Smooth muscle cell (in vitro differentiated cells): ENCODE measurements around the gene ERBB4. TPM values are rescaled to one million over a fixed set of nuclear protein-coding genes. Genes with fewer than 3 reads are reported as not detected.

Experiments
- DNase-seq: peaks from one replicate; lab custom pipeline; 2025; ENCODE audit not compliant: unreplicated experiment; lab: John Stamatoyannopoulos, UW
- H2AFZ ChIP-seq: fragments of 200-600 bp; sonication (generic); 2 replicates; pipeline ENCODE4 v1.6.0; 2016; ENCODE audit warnings: antibody characterized with exemption, low read depth, mild to moderate bottlenecking
- H3F3A ChIP-seq: fragments of 200-600 bp; sonication (generic); 2 replicates; pipeline ENCODE4 v1.6.0; 2017; ENCODE audit warnings: antibody characterized with exemption, low read depth
- H3K27ac ChIP-seq: fragments of 200-600 bp; sonication (generic); 2 replicates; pipeline ENCODE4 v1.5.1; 2016; ENCODE audit warnings: low read depth, mild to moderate bottlenecking
- H3K27me3 ChIP-seq: fragments of 200-600 bp; sonication (generic); 2 replicates; pipeline ENCODE4 v1.6.1; 2016; ENCODE audit warnings: low read depth, mild to moderate bottlenecking
- H3K36me3 ChIP-seq: fragments of 200-600 bp; sonication (generic); 2 replicates; pipeline ENCODE4 v1.5.1; 2016; ENCODE audit warnings: low read depth
- H3K4me1 ChIP-seq: fragments of 200-600 bp; sonication (generic); 2 replicates; pipeline ENCODE4 v1.5.1; 2016; ENCODE audit warnings: low read depth
- H3K4me2 ChIP-seq: fragments of 200-600 bp; sonication (generic); 2 replicates; pipeline ENCODE4 v1.6.0; 2016; ENCODE audit warnings: mild to moderate bottlenecking
- H3K4me3 ChIP-seq: fragments of 200-600 bp; sonication (generic); 2 replicates; pipeline ENCODE4 v1.5.1; 2016; ENCODE audit warnings: mild to moderate bottlenecking
- H3K79me2 ChIP-seq: fragments of 200-600 bp; sonication (generic); 2 replicates; pipeline ENCODE4 v1.6.0; 2016; ENCODE audit warnings: low read depth, mild to moderate bottlenecking
- H3K9ac ChIP-seq: fragments of 200-600 bp; sonication (generic); 2 replicates; pipeline ENCODE4 v1.6.0; 2016; ENCODE audit warnings: low read depth
- H3K9me3 ChIP-seq: fragments of 200-600 bp; sonication (generic); replicated peaks from 2 replicates; pipeline ENCODE4 v1.5.1; 2016; ENCODE audit warnings: low read depth
- H4K20me1 ChIP-seq: fragments of 200-600 bp; sonication (generic); 2 replicates; pipeline ENCODE4 v1.6.0; 2016; ENCODE audit warnings: low read depth
- CTCF ChIP-seq: fragments of 200-600 bp; sonication (generic); IDR thresholded peaks from 2 replicates; pipeline ENCODE4 v1.5.1; 2017; ENCODE audit warnings: borderline replicate concordance, mild to moderate bottlenecking, antibody characterized with exemption; ENCODE audit not compliant: insufficient read depth, poor library complexity, severe bottlenecking
- WGBS: methylation state at CpG from one replicate; pipeline ENCODE4 v1.1.7; 2016; ENCODE audit warnings: low lambda C conversion rate; 5-methylcytosine and 5-hydroxymethylcytosine counted together
- polyA plus RNA-seq: library from polyadenylated mRNA; unstranded; fragments of >200 nt; fragmentation: Nextera tagmentation; extraction: Ambion mirVana; gene quantifications from 2 replicates; pipeline ENCODE4 v1.2.1, GENCODE V29; 2016
- total RNA-seq: library from RNA; depleted of rRNA; stranded (reverse); fragments of >200 nt; gene quantifications from 2 replicates; pipeline ENCODE4 v1.2.3, GENCODE V29; 2014

The ERBB4 gene
- total and polyA plus RNA-seq, 2 experiments from 2014 or later, result 0.67 TPM; not detected in 1

- no peak for DNase-seq
- Histone ChIP-seq H3K27me3 (no peaks in the 10 kb centered on the region), H3K27ac (no peak overlapping the region), H3F3A (no peaks in the 10 kb centered on the region), H4K20me1 (no peaks in the 10 kb centered on the region), H3K4me3 (no peak overlapping the region), H3K79me2 (no peaks in the 10 kb centered on the region), H2AFZ (no peak overlapping the region), H3K4me2 (no peak overlapping the region), H3K36me3 (no peaks in the 10 kb centered on the region), H3K4me1 (no peaks in the 10 kb centered on the region), H3K9ac (no peak overlapping the region), H3K9me3 (no peaks in the 10 kb centered on the region)
- 82% methylated on average over 4 of the region's 4 CpGs for WGBS
- TF ChIP-seq CTCF, result no peak
These were observed 130.1 kb downstream of the ERBB4 start for GRCh38 chr2:212408524-212408923.

- Histone ChIP-seq H3K9me3 (no peaks in the 10 kb centered on the region), H3K4me2 (no peak overlapping the region), H3F3A (no peaks in the 10 kb centered on the region), H3K4me3 (no peak overlapping the region), H2AFZ (no peak overlapping the region), H3K27me3 (no peaks in the 10 kb centered on the region), H3K27ac (no peak overlapping the region), H3K79me2 (no peaks in the 10 kb centered on the region), H3K36me3 (no peaks in the 10 kb centered on the region), H3K9ac (no peak overlapping the region), H3K4me1 (no peaks in the 10 kb centered on the region), H4K20me1 (no peaks in the 10 kb centered on the region)
- DNase-seq, result no peak
- TF ChIP-seq CTCF, result no peak
- 87% methylated on average over 1 of the region's 1 CpG for WGBS
These were observed 131.9 kb downstream of the ERBB4 start for GRCh38 chr2:212406716-212407115.

GRCh38 chr2:212402316-212402715 lies 136.3 kb downstream of the ERBB4 start:
- DNase-seq, result no peak
- H3K4me1 ChIP-seq, result no peaks in the 10 kb centered on the region
- H3K9ac ChIP-seq, result no peak overlapping the region
- no peaks in the 10 kb centered on the region for H4K20me1 ChIP-seq
- H3F3A ChIP-seq, result no peaks in the 10 kb centered on the region
- 89% methylated on average over 4 of the region's 4 CpGs for WGBS
- no peaks in the 10 kb centered on the region for H3K27me3 ChIP-seq
- H2AFZ ChIP-seq, result no peak overlapping the region
- H3K4me3 ChIP-seq, result no peak overlapping the region
- no peaks in the 10 kb centered on the region for H3K79me2 ChIP-seq
- no peak for TF ChIP-seq CTCF
- H3K4me2 ChIP-seq, result no peak overlapping the region
- no peaks in the 10 kb centered on the region for H3K36me3 ChIP-seq
- H3K9me3 ChIP-seq, result no peaks in the 10 kb centered on the region
- H3K27ac ChIP-seq, result no peak overlapping the region

GRCh38 chr2:212398316-212398715 lies 140.3 kb downstream of the ERBB4 start:
- no peak overlapping the region for H2AFZ ChIP-seq
- H3K4me3 ChIP-seq, result no peak overlapping the region
- no peak overlapping the region for H3K4me2 ChIP-seq
- H3K27me3 ChIP-seq, result no peaks in the 10 kb centered on the region
- no peaks in the 10 kb centered on the region for H3K4me1 ChIP-seq
- no peaks in the 10 kb centered on the region for H3K79me2 ChIP-seq
- 82% methylated on average over 1 of the region's 1 CpG for WGBS
- H4K20me1 ChIP-seq, result no peaks in the 10 kb centered on the region
- H3K36me3 ChIP-seq, result no peaks in the 10 kb centered on the region
- no peaks in the 10 kb centered on the region for H3K9me3 ChIP-seq
- TF ChIP-seq CTCF, result no peak
- H3K27ac ChIP-seq, result no peak overlapping the region
- no peak overlapping the region for H3K9ac ChIP-seq
- no peaks in the 10 kb centered on the region for H3F3A ChIP-seq
- no peak for DNase-seq
